GM19239 (cell line): Measurements from ENCODE around the gene INS.
"Not testable (repeated sequence)": the region's sequence is repeated elsewhere in the genome, so short reads cannot be mapped to it uniquely, and the experiment has no call there.

Experiments
- DNase-seq: peaks from one replicate; pipeline ENCODE4 v3.0.0; 2011; ENCODE audit warnings: low spot score; ENCODE audit not compliant: insufficient read length
- FAIRE-seq: peaks from 2 replicates; lab custom pipeline; 2011; peaks lifted over from hg19 to GRCh38; lab: Jason Lieb, UNC

The INS gene

GRCh38 chr11:2126520-2127085 is 34.4 kb downstream of the INS start:
- no peak for FAIRE-seq

GRCh38 chr11:2124736-2125484 is 36.1 kb downstream of the INS start:
- FAIRE-seq, DNase-seq: not testable (repeated sequence)

More at GRCh38 chr11:2126520-2127085, 34.4 kb downstream of the INS start:
- no peak for DNase-seq

- FAIRE-seq (no peak), DNase-seq (no peak)
Measured at GRCh38 chr11:2123628-2123960, 37.4 kb downstream of the INS start.

DNA sequence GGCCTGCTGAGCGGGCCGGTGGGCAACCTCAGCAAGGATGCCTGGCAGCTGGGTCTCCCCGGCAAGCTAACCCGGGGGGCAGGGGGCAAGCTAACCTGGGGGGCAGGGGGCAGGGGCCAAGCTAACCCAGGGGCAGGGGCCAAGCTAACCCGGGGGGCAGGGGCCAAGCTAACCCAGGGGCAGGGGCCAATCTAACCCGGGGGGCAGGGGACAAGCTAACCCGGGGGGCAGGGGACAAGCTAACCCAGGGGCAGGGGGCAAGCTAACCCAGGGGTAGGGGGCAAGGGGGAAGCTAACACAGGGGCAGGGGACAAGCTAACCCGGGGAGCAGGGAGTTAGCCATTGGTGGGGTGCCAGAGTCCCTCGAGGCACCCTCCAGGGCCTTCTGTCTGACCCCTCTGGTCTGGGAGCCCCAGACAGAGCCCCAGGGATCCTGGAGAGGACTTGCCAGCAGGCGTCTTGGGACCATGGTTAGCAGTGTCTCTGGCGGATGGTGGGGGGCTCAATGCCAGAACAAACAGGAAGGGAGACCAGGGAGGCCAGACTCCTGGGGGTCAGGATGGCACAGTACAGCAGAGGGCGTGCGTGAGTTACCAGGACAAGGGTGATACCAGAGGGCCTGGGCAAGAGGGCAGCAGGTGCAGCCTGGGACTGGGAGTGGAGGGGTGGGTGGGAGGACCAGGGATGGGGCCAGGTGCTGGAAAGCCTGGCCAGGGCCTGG is 37.9 kb downstream of the INS start:
- no peak for FAIRE-seq
- no peak for DNase-seq

GRCh38 chr11:2122222-2122906 is 38.6 kb downstream of the INS start:
- no peak for DNase-seq
- no peak for FAIRE-seq

DNA sequence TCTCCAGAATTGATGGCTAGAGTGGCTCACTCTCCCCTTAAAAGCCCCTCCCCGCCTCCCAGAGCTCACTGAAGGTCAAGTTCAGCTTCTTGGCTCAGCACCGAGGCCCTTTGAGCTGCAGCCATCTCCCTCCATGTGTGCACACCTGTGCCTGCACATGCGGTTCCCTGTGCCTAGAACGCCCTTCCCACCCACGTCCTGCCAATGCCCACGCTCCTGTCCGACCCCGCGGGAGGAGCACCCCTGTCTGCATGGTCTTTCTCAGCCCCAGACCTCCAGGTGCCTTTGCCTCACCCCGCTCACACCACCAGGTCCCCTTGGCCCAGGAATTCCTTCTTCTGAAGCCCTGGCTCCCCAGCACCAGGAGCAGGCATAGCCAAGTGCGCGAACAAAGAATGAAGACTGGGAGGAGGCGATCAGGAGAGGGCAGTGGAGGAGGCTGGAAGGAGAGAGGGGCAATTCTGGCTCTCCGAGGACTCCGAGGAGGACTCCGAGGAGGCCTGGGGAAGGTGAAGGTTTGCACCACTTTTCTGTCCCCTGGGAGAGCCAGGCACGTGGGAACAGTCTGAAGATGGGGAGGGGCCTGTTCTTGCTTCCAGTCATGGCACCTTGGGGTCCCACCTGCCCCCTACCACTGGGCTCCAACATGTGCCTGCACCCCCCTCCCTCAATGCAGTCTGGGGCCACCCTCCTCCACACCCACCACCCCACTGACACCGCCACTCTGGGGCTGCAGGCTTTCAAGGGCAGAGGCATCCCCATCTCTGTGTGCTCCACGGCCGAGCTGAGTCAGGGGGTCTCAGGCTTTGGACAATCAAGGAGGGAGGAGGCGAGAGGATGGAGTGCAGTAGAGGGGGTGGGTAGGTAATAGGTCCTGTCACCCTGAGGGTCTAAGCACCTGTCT is 39.5 kb downstream of the INS start:
- FAIRE-seq (no peak), DNase-seq (no peak)

GRCh38 chr11:2120359-2121100 is 40.5 kb downstream of the INS start:
- no peak for DNase-seq
- no peak for FAIRE-seq

GRCh38 chr11:2118677-2119076 is 42.3 kb downstream of the INS start:
- no peak for FAIRE-seq
- no peak for DNase-seq

DNA sequence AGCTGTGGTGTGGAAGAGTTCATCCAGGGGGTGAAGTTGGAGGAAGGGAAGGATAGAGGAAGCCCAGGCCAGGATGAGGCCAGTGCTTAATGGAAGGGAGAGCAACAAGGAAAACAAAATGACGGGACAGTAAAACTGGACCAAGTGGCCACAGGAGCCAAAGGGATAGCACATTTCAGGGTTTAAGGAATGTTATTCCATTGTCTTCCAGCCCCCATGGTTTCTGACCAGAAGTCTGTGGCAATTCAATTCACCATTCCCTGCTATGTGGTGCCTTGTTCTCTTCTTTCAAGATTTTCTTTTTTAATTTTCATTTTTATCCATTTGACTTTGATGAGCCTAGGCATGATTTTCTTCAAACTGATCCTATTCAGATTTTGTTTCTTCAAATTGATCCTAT is 44.3 kb downstream of the INS start:
- no peak for DNase-seq
- FAIRE-seq = no peak

DNA sequence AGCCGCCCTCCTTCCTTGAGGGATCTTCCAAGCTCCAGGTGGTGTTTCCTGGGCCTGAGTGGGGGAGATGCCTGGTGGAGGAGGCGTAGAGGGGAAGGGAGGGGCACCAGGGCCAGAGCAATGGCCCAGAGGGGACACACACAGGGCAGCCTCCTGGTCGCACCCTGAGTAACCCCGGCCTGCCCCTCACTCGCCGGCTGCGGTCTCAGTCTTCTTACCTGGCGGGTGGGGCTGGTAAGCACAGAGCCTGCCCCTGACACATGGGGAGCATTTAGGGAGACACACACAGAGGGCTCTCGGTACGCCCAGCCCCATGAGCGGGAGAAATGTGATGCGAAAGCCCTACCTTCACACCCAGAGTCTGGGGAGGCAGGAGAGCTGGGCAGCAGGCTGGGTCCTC is 45.7 kb downstream of the INS start:
- no peak for FAIRE-seq

GRCh38 chr11:2114430-2115241 is 46.4 kb downstream of the INS start:
- no peak for DNase-seq
- FAIRE-seq = no peak

More for the DNA sequence above, 45.7 kb downstream of the INS start:
- no peak for DNase-seq

DNA sequence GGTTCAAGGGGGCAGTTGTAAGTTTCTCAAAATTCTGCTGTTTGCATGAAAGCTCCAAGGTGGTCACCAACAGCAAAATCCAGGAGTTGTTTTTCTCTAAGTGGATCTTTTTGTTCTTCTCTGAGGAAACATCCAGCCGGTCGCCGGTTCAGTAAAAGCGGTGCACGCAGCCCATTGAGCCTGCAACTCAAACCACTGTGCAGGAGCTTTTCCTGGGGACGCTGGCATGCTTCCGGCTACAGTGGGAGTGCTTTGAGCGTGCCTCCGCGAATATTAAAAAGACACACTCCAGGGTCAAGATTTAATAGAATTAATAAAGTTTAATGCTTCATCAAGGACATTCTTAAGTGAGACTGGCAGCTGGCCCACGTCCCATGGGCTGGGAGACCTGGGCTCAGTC is 47.2 kb downstream of the INS start:
- no peak for FAIRE-seq
- no peak for DNase-seq

DNA sequence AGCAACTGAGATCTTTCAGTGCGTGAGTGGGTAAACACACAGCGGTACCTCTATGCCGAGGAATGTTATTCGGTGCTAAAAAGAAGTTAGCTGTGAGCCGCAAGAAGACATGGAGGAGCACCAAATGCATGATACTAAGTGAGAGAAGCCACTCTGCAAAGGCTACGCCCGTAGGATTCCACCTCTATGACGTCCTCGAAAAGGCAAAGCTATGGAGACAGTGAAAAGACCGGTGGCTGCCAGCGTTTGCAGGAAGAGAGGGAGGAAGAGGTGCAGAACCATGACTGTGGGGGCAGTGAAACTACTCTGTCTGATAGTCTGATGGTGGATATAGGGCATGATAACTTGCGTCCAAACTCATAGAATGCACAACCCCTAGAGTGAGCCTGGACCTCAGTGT is 50.5 kb downstream of the INS start:
- DNase-seq = no peak

More for the DNA sequence above, 50.5 kb downstream of the INS start:
- FAIRE-seq = no peak
